ENCODE measurements around the gene ADGRB2. TPM values are rescaled to one million over a fixed set of nuclear protein-coding genes. Genes with fewer than 3 reads are reported as not detected.

ADGRB2 gene
- polyA plus RNA-seq, 1 donor = 12.1 TPM

DNA sequence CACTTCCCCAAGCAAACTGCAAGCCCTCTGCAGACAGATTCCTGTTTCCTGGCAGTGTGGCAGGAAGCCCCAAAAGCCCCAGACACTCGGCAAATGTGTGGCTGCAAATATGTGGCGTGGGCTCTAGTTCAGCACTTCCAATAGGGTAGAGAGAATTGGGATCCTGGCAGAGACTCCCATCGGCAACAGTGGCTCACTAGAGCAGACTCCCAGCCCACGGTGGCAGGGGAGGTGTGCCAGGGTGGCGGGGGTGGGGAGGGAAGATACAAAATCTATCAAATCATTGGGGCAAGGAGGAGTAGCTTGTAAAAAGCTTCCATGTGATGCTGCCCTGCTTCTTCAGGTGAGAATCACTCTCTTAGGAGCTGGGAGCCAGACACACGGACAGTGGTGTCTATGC, 86.2 kb downstream of the ADGRB2 start:
- no peak for DNase-seq

DNA sequence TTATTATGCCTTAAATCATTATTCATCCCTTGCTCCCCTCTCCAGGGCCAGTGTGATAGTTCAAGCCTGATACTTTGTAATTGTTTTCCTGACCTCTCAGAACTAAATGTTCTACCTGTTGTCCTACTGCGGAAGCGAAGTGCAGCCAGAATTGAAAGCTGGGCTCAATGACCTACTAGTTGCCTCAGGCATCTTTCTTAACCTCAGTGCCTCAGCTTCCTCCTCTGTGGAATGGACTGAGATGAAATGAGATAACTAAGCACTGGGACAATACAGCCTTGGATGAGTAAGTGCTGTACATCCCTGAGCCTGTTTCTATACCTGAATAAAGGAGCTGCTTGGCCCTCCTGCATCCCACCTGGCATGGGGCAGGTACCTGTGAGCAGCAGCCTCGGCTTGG, 86.7 kb downstream of the ADGRB2 start:
- DNase-seq = no peak

Other genes starting within 250 kb of the ADGRB2 start
- gene TINAGL1, start 187.8 kb downstream of the ADGRB2 start, polyA plus RNA-seq (ENCODE audit: insufficient read length) = 31.0 TPM
- 0.13 TPM for gene HCRTR1, start 146.7 kb downstream of the ADGRB2 start, polyA plus RNA-seq (ENCODE audit: insufficient read length)
- 69.0 TPM for gene PEF1, start 119.5 kb downstream of the ADGRB2 start, polyA plus RNA-seq (ENCODE audit: insufficient read length)
- gene COL16A1, start 60.3 kb downstream of the ADGRB2 start, polyA plus RNA-seq (ENCODE audit: insufficient read length) = 47.3 TPM
- 0.45 TPM for gene SPOCD1, start 51.7 kb upstream of the ADGRB2 start, polyA plus RNA-seq (ENCODE audit: insufficient read length)
- 240 TPM for gene PTP4A2, start 174.0 kb upstream of the ADGRB2 start, polyA plus RNA-seq (ENCODE audit: insufficient read length)
- 267 TPM for gene KHDRBS1, start 249.5 kb upstream of the ADGRB2 start, polyA plus RNA-seq (ENCODE audit: insufficient read length)